Right ventricle myocardium superior (tissue), 1 donor: Measurements from ENCODE around the gene GAB1. TPM values are rescaled to one million over a fixed set of nuclear protein-coding genes. Genes with fewer than 3 reads are reported as not detected.
"Not testable (repeated sequence)": the region's sequence is repeated elsewhere in the genome, so short reads cannot be mapped to it uniquely, and the experiment has no call there.

ENCODE experiments used
- ATAC-seq: fragments of 200-7000 bp; cut with Tn5 transposase; one replicate; pipeline ENCODE4 v1.9.1; 2020; ENCODE audit warnings: mild to moderate bottlenecking; ENCODE audit not compliant: poor library complexity
- DNase-seq: peaks from one replicate; pipeline ENCODE4 v3.0.0-alpha.2; 2020
- intact Hi-C: fragments of 100-400 bp; cut with DNase I; formaldehyde crosslinking; loops from one replicate; pipeline ENCODE4 v1.11.2; 2022
- total RNA-seq: library from RNA; stranded (reverse); fragmentation: NEBNext Ultra II Directional; extraction: Animal tissue kit (Norgen Biotek cat#: 25700); gene quantifications from one replicate; pipeline ENCODE4 v1.2.1, GENCODE V29; 2021
- donor health status: DM: no; HTN: yes; CAD: no; lungs with severe emphysema.

The GAB1 gene
- total RNA-seq, 1 donor from 2014 or later, result 72.5 TPM

- DNase-seq (peak; percentile 94), ATAC-seq (peak; percentile 90)
- intact Hi-C loops, result loop anchor here (5.0 to 10.0 kb wide), 3 partner anchors 46 to 134 kb away; no protein-coding TSS in a partner anchor
These were observed 496 bp upstream of the GAB1 start for GRCh38 chr4:143335979-143336780.

GRCh38 chr4:143337600-143338287 lies 1.1 kb downstream of the GAB1 start:
- intact Hi-C loops, result loop anchor here (5.0 to 10.0 kb wide), 3 partner anchors 45 to 135 kb away; no protein-coding TSS in a partner anchor
- peak; percentile 71 for DNase-seq
- peak; percentile 26 for ATAC-seq

DNA sequence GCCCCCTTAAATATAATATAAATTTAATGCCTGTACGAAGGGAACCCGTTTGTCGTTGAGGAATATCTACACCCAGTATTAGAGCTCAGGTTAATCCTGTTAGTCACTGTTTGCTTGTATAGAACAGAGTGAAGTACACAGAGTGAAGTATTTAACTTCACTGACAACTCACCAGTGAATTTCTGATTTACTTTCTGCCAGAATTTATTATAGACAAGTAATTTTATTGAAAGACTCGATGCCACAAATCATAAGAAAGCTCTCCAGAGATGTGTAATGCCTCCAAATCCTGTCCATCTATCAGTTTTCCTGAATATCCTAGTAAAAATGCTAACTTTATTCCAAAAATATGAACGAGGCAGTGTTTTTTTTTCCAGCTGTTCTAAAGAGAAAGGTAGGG lies 1.6 kb downstream of the GAB1 start:
- no peak for ATAC-seq
- intact Hi-C loops, result loop anchor here (5.0 to 10.0 kb wide), 3 partner anchors 44 to 136 kb away; no protein-coding TSS in a partner anchor

GRCh38 chr4:143339497-143339896 lies 2.8 kb downstream of the GAB1 start:
- DNase-seq, result no peak
- intact Hi-C loops, result loop anchor here (5.0 to 10.0 kb wide), 3 partner anchors 43 to 137 kb away; no protein-coding TSS in a partner anchor
- no peak for ATAC-seq

More for the DNA sequence above, 1.6 kb downstream of the GAB1 start:
- DNase-seq, result no peak

DNA sequence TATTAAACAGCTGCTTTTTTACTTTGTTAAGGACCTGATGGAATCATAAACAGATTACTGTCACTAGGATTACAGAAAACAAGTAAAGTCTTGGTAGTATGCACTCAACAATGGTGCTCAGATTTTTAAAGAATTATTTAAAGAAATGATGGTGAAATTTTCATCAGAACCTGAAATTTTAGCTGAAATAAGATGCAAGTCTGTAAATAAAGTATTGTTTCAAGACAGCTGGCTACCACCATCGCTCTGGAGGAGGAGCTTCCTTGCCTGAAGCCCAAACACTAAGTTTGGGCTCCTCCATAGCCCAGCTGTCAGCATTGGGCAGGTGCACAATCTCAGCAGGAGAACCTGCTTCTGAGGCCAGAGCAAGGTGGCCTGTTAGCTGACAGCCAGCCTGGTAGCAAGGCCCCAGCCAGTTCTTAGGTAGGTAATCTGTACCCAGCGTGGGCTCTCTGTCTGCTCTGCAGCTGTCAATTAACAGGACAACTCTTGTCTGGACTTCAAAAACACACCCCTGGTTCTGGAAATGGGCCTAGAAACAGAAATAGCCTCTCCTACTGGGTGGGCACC lies 4.6 kb downstream of the GAB1 start:
- no peak for DNase-seq
- intact Hi-C loops, result no loop called here
- peak; percentile 11 for ATAC-seq

GRCh38 chr4:143343276-143343831 lies 6.7 kb downstream of the GAB1 start:
- DNase-seq (no peak), ATAC-seq (no peak)
- intact Hi-C loops, result no loop called here

DNA sequence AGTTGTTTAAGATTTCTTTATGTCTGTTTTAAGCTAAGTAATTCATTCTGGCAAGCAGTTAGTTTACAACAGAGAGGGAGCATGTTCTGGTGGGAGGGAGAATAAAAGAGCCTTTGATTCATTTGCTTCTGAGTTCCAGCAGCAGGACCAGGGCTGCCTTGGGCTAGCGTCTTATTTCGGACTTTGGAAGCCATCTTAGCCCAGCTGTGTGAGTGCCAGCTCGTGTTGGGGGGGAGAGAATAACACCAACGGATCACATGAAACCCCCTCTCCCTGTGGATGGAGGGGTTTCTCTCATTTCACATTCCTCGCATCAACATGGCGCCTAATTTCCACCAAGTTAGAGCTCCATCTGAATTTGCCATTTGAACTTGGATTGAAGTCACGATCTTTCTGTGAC lies 7.4 kb downstream of the GAB1 start:
- intact Hi-C loops, result no loop called here
- ATAC-seq (peak; percentile 10), DNase-seq (no peak)

DNA sequence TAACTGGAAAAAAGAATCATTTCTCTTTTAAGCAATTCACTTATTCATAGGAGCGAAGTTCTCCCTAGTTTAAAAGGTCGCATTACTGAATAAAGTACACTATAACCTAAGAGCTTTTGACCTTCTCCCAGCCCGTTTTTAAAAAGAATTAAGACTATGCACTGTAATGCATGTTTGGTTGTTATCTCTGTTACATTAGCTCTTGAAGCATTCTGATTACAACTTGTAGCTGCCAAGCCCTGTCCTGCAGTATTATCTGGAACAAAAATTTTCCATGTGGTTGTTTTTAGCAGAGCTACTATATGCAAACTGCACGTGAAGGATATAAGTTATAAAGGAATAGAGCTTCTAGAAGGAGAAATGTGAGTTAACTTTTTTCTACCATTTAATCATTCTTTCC lies 8.1 kb downstream of the GAB1 start:
- intact Hi-C loops, result no loop called here
- DNase-seq (no peak), ATAC-seq (peak; percentile 72)

DNA sequence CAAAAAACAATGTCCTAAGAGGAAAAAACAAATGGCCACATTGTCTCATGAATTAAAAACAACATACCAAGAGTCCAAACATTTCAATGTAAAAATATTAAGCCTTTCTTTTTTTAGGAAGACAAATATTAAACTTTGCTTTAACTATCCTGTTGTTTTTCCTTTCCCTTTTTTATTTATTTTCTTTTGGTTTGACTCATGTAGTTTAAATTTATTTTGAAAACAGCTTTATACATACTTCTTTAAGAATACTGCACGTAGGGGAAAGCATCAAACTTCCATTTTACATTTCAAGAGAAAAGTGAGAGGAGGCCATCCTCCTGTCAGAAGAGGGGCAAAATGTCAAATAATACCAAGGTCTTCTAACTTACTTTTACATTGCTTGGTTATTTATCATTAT lies 8.7 kb downstream of the GAB1 start:
- intact Hi-C loops, result no loop called here
- ATAC-seq, result no peak
- DNase-seq, result no peak

DNA sequence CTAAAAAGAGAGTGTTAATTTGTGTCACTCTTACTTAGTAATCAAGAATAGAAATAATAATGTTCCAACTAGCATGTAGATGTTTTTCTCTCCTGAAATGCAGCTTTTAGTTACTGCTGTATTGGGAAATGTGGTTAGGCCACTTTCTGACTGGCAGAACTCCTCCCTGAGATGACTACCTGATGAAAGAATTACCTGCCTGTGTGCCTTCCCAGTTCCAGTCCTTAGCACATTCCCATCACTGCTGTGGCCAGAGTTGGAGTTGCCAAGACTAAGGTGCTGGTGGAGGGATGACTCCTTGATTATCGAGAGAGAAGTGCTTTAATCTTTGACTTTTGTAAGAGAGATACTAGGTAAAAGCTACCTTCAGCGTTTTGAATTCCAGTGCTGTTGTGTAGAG lies 9.5 kb downstream of the GAB1 start:
- ATAC-seq (peak; percentile 17), DNase-seq (no peak)
- intact Hi-C loops, result no loop called here

DNA sequence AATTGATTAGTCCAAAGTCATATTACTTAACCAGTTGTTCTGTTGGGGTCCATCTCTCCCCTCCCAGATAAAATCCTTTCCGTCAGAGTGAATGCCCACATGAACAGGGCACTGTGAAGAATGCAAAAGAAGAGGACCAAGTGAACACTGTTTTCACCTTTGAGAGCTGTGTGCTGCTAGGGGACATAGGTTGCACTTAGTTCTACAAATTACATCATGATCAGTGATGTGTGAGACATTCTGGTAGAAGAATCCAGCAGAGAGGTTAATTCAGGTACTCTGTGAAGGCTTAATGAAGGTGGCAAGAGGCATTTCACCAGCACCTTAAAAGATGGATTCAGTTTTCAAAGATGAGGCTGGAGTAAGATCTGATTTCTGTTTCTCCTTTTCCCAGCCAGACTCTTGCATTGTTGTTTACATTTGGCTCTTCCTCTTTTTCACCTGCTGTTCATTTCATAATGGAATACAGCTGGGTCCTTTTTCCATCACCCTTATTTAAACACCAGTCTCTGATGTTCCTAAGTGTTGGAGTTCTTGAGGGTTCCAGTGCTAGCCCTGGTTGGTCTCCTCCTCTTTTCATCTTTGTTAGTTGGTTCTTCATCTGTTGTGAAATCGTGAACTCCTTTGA lies 10.9 kb downstream of the GAB1 start:
- ATAC-seq, result no peak
- intact Hi-C loops, result no loop called here

DNA sequence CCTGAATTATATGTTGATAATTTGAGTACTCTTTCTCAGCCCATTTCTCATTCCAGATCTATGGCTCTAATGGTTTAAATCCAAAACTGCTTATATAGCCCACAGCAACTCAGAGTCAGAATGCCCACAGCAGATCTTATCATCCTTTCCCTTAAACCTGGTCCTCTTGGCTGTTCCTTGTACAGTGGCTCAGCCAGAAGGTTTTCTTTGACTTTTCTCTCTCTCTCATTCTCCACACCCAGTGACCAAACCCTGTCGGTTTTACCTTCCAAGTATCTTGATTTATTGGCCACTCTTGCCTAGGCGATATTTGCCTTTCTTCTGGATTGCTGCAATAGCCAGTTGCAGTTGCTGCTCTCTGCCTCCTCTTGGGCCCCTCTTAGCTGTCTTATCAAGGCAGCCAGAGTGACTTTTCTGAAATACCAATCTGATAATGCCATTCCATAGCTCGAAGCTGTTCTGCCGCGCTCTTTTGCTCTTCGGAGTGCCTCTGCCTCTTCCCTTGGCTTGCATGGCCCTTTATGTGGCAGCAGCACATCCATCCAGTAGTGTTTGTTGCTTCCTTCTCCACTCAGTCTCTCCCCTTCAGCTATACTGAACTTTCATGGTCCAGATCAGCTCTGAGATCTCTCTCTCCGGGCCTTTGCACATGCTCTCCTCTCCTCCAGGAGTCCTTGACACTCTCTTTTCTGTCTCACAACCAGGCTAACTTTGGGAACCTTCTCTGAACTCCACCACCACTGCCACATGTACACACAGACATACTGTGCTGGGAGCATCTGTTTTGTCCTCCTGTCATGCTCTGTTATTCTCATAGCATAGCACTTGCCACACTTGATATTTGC lies 11.8 kb downstream of the GAB1 start:
- intact Hi-C loops, result no loop called here
- ATAC-seq (no peak), DNase-seq (no peak)

More for the DNA sequence above, 10.9 kb downstream of the GAB1 start:
- DNase-seq, result no peak

- peak; percentile 60 for ATAC-seq
- DNase-seq, intact Hi-C loops: not testable (repeated sequence)
These were observed 13.3 kb downstream of the GAB1 start for GRCh38 chr4:143349858-143350527.

DNA sequence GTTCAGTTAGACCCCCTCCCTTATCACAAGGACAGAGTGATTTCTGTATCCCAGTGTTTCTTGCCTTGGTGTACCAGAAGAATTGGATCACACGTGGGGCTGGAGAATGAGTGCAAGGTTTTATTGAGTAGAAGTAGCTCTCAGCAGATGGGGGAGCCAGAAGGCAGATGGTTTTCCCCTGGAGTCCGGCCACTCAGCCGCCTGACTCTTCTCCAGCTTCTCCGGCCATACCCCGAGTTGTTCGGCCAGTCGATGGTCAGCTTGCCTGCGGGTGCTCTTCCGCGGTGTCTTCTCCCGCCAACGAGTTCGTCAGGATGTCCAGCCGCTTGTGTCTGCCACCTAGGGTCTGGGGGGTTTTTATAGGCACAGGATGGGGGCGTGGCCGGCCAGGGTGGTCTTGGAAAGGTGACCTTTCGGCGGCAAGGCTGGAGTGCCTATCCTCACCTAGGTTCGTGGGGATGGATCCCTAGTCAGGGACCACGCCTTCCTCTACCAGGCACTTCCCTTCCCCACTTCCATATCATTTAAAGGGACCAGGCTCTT lies 14.5 kb downstream of the GAB1 start:
- intact Hi-C loops, result no loop called here
- ATAC-seq (peak; percentile 5), DNase-seq (no peak)

- intact Hi-C loops, result no loop called here
These were observed 15.2 kb downstream of the GAB1 start for GRCh38 chr4:143351774-143352451.

GRCh38 chr4:143352720-143353119 lies 16.0 kb downstream of the GAB1 start:
- intact Hi-C loops, result no loop called here
- DNase-seq (no peak), ATAC-seq (peak; percentile 23)

More at GRCh38 chr4:143351774-143352451, 15.2 kb downstream of the GAB1 start:
- ATAC-seq (no peak), DNase-seq (no peak)

DNA sequence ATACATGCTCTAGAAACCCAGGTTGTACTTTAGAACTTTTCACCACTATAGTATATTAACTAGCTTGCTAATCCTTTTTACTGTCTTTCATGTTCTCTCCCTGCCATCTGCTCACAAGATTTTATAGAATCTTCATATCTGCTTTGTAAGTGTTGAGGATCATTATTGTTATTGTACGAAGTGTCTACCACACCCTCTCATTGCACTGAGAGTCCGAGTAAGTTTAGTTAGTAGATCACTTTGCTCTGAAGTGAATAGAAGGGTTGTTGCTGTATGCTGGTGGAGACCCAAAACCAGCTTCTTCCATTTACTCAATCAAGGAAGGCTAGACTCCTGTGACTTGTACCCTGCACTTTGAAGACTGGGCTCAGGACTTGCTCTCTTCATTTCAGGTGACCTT lies 17.1 kb downstream of the GAB1 start:
- intact Hi-C loops, result no loop called here

More for the DNA sequence above, 17.1 kb downstream of the GAB1 start:
- DNase-seq, result no peak
- ATAC-seq, result no peak
